Muscle of leg (tissue), 11 donors: ENCODE data around the gene GRAP2. TPM values are rescaled to one million over a fixed set of nuclear protein-coding genes. Genes with fewer than 3 reads are reported as not detected.

Experiments used
- DNase-seq: peaks from one replicate; pipeline ENCODE4 v3.0.0; 2013
- H3K27ac ChIP-seq: one replicate; pipeline ENCODE4 v1.5.1; 2013; ENCODE audit warnings: mild to moderate bottlenecking, low read length, control low read depth
- H3K27me3 ChIP-seq: one replicate; pipeline ENCODE4 v1.6.1; 2013; ENCODE audit warnings: low read length; ENCODE audit not compliant: control insufficient read depth, insufficient read depth
- H3K36me3 ChIP-seq: one replicate; pipeline ENCODE4 v1.6.1; 2013; ENCODE audit warnings: low read length; ENCODE audit not compliant: control insufficient read depth, insufficient read depth
- H3K4me1 ChIP-seq: one replicate; pipeline ENCODE4 v1.6.1; 2013; ENCODE audit warnings: low read length; ENCODE audit not compliant: control insufficient read depth, insufficient read depth
- H3K4me3 ChIP-seq: one replicate; pipeline ENCODE4 v1.5.1; 2013; ENCODE audit warnings: low read length, control low read depth
- H3K9me3 ChIP-seq: replicated peaks from 2 replicates; pipeline ENCODE4 v1.6.1; 2013; ENCODE audit warnings: low read depth, low read length; ENCODE audit not compliant: control insufficient read depth
- WGBS: methylation state at CpG from one replicate; pipeline ENCODE4 v1.1.5; 2013; ENCODE audit warnings: missing lambda C conversion rate; ENCODE audit not compliant: insufficient coverage; 5-methylcytosine and 5-hydroxymethylcytosine counted together
- polyA plus RNA-seq, 8 donors: library from polyadenylated mRNA; unstranded; fragments of 120-200 nt; gene quantifications; one replicate each; pipeline versions ENCODE4 v1.2.1 to v1.2.3, GENCODE V29; 2013; ENCODE audit warnings: inconsistent platforms in 1 of 8, low replicate concordance in 1 of 8; ENCODE audit not compliant: insufficient read length in 8 of 8, insufficient read depth in 1 of 8
- total RNA-seq: library from RNA; stranded (reverse); fragments of 120-200 nt; gene quantifications from one replicate; pipeline ENCODE4 v1.2.4, GENCODE V29; 2013

Gene GRAP2
- total and polyA plus RNA-seq, 9 donors = 0.40 to 0.80 (median 0.68) TPM

GRCh38 chr22:40001800-40002577, 101.1 kb downstream of the GRAP2 start:
- H3K4me1 ChIP-seq = peaks cover 11% of the 10 kb centered on the region

GRCh38 chr22:40002935-40003715, 102.2 kb downstream of the GRAP2 start:
- Histone ChIP-seq H3K27ac (no peak overlapping the region), H3K9me3 (no peaks in the 10 kb centered on the region), H3K4me3 (no peak overlapping the region), H3K27me3 (peaks cover 34% of the 10 kb centered on the region), H3K36me3 (no peaks in the 10 kb centered on the region), H3K4me1 (peaks cover 7% of the 10 kb centered on the region)
- 60% methylated on average over 4 of the region's 6 CpGs for WGBS
- no peak for DNase-seq

More at GRCh38 chr22:40001800-40002577, 101.1 kb downstream of the GRAP2 start:
- 45% methylated on average over 12 of the region's 14 CpGs for WGBS
- H3K27ac ChIP-seq = no peak overlapping the region
- no peak overlapping the region for H3K4me3 ChIP-seq
- H3K36me3 ChIP-seq = no peaks in the 10 kb centered on the region
- peaks cover 40% of the 10 kb centered on the region for H3K27me3 ChIP-seq
- DNase-seq = peak; percentile 48
- H3K9me3 ChIP-seq = no peaks in the 10 kb centered on the region

- Histone ChIP-seq H3K4me3 (no peak overlapping the region), H3K27ac (no peak overlapping the region), H3K27me3 (peaks cover 46% of the 10 kb centered on the region), H3K4me1 (peaks cover 11% of the 10 kb centered on the region), H3K36me3 (no peaks in the 10 kb centered on the region), H3K9me3 (no peaks in the 10 kb centered on the region)
- WGBS = 60% methylated on average over 6 of the region's 6 CpGs
- DNase-seq = no peak
Measured at GRCh38 chr22:40004836-40005235, 104.0 kb downstream of the GRAP2 start.

- Histone ChIP-seq H3K27ac (no peak overlapping the region), H3K27me3 (peaks cover 56% of the 10 kb centered on the region), H3K36me3 (no peaks in the 10 kb centered on the region), H3K4me3 (no peak overlapping the region), H3K4me1 (peaks cover 14% of the 10 kb centered on the region), H3K9me3 (no peaks in the 10 kb centered on the region)
- 68% methylated on average over 8 of the region's 8 CpGs for WGBS
- DNase-seq = no peak
Measured at GRCh38 chr22:40006641-40007040, 105.8 kb downstream of the GRAP2 start.

GRCh38 chr22:40007853-40008710, 107.2 kb downstream of the GRAP2 start:
- Histone ChIP-seq H3K4me1 (peaks cover 13% of the 10 kb centered on the region), H3K27me3 (peaks cover 51% of the 10 kb centered on the region), H3K9me3 (no peaks in the 10 kb centered on the region), H3K27ac (no peak overlapping the region), H3K4me3 (no peak overlapping the region), H3K36me3 (no peaks in the 10 kb centered on the region)
- 77% methylated on average over 20 of the region's 27 CpGs for WGBS
- no peak for DNase-seq

GRCh38 chr22:40008726-40009291, 107.9 kb downstream of the GRAP2 start:
- no peak overlapping the region for H3K4me3 ChIP-seq

GRCh38 chr22:40009292-40009774, 108.4 kb downstream of the GRAP2 start:
- Histone ChIP-seq H3K27ac (no peak overlapping the region), H3K36me3 (no peaks in the 10 kb centered on the region), H3K4me3 (no peak overlapping the region), H3K9me3 (no peaks in the 10 kb centered on the region), H3K27me3 (peaks cover 51% of the 10 kb centered on the region), H3K4me1 (peaks cover 8% of the 10 kb centered on the region)
- WGBS = 4% methylated on average over 10 of the region's 11 CpGs
- DNase-seq = no peak

More at GRCh38 chr22:40008726-40009291, 107.9 kb downstream of the GRAP2 start:
- H3K4me1 ChIP-seq = peaks cover 8% of the 10 kb centered on the region
- H3K27me3 ChIP-seq = peaks cover 51% of the 10 kb centered on the region
- DNase-seq = no peak
- WGBS = 32% methylated on average over 5 of the region's 10 CpGs
- no peaks in the 10 kb centered on the region for H3K9me3 ChIP-seq
- no peaks in the 10 kb centered on the region for H3K36me3 ChIP-seq
- no peak overlapping the region for H3K27ac ChIP-seq

- no peak overlapping the region for H3K4me3 ChIP-seq
- WGBS = 37% methylated on average over 21 of the region's 24 CpGs
- H3K9me3 ChIP-seq = no peaks in the 10 kb centered on the region
- peaks cover 8% of the 10 kb centered on the region for H3K4me1 ChIP-seq
- no peaks in the 10 kb centered on the region for H3K36me3 ChIP-seq
- DNase-seq = no peak
- no peak overlapping the region for H3K27ac ChIP-seq
- peaks cover 52% of the 10 kb centered on the region for H3K27me3 ChIP-seq
Measured at GRCh38 chr22:40009951-40010671, 109.2 kb downstream of the GRAP2 start.

GRCh38 chr22:40010746-40011145, 109.9 kb downstream of the GRAP2 start:
- WGBS = 40% methylated on average over 1 of the region's 6 CpGs

More at GRCh38 chr22:40010746-40011145, 109.9 kb downstream of the GRAP2 start:
- H3K4me1 ChIP-seq = peaks cover 8% of the 10 kb centered on the region
- no peak for DNase-seq
- H3K27ac ChIP-seq = no peak overlapping the region
- no peaks in the 10 kb centered on the region for H3K36me3 ChIP-seq
- peaks cover 51% of the 10 kb centered on the region for H3K27me3 ChIP-seq
- no peaks in the 10 kb centered on the region for H3K9me3 ChIP-seq
- no peak overlapping the region for H3K4me3 ChIP-seq
